CD4-positive, alpha-beta T cell treated with Interleukin-17A for 1 hour (primary cell): ENCODE results near the gene ZNF280B.
"Not testable (repeated sequence)": the region's sequence is repeated elsewhere in the genome, so short reads cannot be mapped to it uniquely, and the experiment has no call there.

ENCODE experiments used
- DNase-seq: peaks from one replicate; pipeline ENCODE4 v3.0.0-alpha.2; 2020

ZNF280B gene

GRCh38 chr22:22534604-22535415, 26.3 kb upstream of the ZNF280B start:
- no peak for DNase-seq

DNA sequence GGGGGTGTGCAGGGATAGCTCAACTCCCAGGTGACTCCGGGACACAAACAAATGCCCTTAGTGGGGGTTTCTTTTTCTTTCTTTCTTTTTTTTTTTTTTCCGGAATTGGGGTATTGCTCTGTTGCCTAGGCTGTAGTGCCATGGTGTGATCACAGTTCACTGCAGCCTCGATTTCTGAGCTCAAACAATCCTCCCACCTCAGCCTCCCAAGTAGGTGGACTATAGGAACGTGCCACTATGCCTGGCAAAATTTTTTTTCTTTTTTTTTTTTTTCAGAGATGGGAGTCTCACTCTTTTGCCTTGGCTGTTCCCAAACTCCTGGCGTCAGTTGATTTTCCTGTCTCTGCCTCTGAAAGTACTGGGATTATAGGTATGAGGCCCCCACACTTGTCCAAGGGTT, 25.3 kb upstream of the ZNF280B start:
- DNase-seq = no peak

DNA sequence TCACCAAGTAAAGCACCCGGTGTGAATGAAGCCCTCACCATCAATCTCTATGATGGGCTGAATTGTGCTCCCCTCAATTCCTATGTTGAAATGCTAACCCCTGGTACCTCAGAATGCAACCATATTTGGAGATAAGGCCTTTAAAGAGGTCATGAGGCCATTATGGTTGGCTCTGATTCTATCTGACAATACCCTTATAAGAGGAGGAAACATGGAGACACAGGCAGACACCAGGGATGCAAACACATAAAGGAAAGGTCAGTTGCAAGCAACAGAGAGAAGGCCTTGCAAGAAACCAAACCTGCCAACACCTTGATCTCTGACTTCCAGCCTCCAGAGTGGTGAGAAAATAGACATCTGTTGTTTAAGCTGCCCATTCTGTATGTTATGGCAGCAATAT, 24.9 kb upstream of the ZNF280B start:
- DNase-seq = no peak

DNA sequence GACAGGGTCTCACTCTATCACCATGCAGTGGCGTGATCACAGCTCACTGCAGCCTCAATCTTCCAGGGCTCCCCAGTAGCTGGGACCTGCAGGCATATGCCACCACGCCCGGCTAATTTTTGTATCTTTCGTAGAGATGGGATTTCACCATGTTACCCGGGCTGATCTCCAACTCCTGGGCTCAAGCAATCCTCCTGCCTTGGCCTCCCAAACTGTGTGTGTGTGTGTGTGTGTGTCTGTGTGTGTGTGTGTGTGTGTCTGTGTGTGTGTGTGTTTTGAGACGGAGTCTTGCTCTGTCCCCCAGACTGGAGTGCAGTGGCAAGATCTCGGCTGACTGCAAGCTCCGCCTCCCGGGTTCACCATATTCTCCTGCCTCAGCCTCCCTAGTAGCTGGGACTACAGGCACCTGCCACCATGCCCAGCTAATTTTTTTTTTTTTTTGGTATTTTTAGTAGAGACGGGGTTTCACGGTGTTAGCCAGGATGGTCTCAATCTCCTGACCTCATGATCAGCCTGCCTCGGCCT, 24.1 kb upstream of the ZNF280B start:
- not testable (repeated sequence) for DNase-seq

DNA sequence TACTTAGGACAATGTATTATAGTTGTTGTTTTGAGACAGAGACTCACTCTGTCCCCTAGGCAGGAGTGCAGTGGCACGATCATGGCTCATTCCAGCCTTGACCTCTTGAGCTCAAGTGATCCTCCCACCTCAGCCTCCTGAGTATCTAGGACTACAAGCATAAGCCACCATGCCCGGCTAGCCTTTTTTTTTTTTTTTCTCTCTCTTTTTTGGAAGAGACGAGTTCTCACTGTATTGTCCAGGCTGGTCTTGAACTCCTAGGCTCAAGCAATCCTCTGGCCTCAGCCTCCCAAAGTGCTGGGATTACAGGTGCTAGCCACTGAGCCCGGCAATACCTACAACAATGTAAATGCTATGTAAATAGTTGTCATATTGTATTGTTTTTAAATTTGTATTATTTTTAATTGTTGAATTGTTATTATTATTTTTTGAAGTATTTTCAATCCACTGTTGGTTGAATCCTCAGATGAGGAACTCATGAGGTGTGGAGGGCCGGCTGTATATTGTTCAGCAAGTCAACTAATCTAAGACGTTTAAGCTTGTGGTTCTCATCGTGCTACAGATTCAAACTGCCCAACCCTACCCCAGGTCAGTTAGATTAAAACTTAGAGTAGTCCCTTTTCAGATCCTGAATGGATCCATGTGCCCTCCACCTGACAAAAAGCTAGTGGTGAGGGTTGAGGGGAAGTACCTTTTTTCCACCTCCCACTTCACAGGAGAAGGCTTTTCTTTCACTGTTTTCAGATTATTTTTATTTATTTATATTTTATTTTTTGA, 23.4 kb upstream of the ZNF280B start:
- no peak for DNase-seq

GRCh38 chr22:22528780-22529179, 20.2 kb upstream of the ZNF280B start:
- DNase-seq = no peak

DNA sequence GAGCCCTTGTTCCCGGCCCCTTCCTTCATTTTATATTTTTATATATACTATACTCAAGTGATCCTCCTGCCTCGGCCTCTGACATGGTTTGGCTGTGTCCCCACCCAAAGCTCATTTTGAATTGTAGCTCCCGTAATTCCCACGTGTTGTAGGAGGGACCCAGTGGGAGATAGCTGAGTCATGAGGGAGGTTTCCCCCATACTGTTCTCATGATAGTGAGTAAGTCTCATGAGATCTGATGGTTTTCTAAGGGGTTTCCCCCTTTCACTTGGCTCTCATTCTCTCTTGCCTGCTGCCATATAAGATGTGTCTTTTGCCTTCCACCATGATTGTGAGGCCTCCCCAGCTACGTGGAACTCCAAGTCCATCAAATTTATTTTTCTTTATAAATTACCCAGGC, 18.8 kb upstream of the ZNF280B start:
- DNase-seq = no peak

DNA sequence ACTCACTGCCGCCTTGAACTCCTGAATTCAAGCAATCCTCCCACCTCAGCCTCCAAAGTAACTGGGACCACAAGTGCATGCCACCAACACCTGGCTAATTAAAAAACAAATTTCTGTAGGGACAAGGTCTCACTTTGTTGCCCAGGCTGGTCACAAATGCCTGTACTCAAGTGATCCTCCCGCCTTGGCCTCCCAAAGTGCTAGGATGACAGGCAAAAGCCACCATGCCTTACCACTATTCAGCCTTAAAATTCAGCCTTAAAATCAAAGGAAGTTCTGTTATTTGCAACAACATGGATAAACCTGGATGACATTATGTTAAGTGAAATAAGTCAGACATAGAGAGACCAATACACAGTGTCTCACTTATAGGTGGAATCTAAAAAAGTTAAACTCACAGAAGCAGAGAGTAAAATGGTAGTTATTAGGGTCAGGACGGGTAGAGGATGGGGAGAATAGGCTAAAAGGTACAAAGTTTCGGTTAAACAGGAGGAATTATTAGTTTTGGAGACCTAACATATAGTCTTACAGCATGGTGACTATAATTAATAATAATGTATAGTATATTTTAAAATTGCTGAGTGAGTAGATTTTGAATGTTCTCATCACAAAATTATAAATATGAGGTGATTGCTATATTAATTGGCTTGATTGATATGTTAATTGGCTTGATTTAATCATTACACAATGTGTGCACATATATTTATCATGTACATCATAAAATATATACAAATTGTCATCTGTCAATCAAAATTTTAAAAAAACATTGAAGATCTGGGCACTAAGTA, 17.8 kb upstream of the ZNF280B start:
- DNase-seq = no peak

GRCh38 chr22:22523494-22523893, 15.0 kb upstream of the ZNF280B start:
- no peak for DNase-seq

DNA sequence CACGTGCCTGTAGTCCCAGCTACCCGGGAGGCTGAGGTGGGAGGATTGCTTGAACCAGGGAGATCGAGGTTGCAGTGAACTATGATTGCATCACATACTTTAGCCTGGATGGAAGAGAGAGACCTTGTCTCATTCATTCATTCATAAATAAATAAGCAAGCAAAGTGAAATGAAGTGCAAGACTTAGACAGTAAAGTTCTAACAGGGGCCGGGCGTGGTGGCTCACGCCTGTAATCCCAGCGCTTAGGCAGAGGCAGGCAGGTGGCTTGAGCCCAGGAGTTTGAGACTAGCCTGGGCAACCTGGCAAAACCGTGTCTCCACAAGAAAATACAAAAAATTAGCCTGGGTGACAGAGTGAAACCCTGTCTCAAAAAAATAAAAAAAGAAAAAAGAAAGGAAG, 13.1 kb upstream of the ZNF280B start:
- DNase-seq = no peak

DNA sequence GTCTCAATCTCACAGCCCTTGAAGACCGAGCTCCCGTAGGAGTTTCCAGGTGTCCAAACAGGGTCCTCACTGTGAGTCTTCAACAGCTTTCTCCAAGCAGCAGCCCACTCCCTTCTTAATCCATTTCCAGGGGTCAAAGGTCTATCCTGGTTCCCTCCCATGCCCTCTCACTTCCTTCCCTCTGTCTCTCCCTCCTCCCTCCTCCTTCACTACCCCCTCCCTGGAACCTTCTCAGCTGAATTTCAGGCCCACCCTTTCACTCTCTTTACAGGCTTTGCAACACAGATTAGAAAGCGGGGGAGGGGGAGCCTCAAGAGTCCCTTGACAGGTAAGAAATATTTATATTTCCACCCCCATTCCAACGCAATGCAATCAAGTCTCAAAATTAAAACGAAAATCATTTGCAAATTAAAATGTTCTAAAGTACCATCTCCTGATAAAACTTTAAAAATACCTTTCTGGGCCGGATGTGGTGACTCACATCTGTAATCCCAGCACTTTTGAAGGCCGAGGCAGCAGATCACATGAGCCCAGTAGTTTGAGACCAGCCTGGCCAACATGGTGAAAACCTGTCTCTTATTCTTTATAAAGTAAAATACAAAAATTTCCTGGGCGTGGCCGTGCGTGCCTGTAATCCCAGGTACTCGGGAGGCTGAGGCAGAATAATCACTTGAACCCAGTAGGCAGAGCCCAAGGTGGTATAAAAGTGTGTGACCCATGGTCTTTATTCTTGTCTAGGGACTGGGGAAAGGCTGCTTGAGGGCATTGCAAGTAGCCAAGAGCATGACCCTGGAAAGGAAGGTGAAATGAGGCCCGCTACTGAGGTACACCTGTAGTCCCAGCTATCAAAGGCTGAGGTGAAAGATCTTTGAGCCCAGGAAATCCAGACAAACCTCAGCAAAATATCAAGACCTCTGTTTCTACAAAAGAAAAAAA, 12.4 kb upstream of the ZNF280B start:
- DNase-seq = no peak

GRCh38 chr22:22520020-22520656, 11.6 kb upstream of the ZNF280B start, which contains the start of gene ZNF280A:
ZNF280A (minus strand) TSS chr22:22520270; CDS start chr22:22515630, 4,640 bp downstream.
- DNase-seq = no peak

DNA sequence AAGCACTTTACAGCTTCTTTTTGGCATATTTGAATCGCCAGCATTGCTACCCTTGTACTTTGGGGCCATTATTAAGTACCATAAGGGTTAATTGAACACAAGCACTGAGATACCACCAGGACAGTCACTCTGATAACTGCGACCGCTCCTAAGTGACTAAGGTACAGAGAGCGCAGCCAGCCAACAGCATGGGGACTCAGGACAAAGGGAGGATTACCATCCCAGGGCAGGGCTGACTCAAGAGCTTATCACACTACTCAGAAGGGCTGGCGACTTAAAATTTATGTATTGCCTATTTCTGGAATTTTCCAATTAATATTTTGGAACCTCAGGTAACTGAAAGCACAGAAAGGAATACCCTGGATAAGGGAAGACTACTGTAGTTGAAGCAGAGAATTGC, 11.0 kb upstream of the ZNF280B start:
- no peak for DNase-seq

DNA sequence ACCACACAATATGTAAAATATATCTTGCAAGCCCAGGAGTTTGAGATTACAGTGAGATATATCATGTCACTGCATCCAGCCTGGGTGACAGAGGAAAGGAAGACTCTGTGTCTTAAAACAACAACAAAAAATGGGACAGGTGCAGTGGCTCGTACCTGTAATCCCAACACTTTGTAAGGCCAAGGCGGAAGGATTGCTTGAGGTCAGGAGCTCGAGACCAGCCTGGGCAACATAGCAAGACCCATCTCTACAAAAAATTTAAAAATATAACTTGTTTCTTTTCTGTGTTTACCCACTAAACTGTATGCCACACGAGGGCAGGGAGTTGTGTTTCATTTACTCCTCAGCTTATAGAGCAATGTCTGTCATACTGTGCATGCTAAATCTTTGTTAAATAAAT, 8.4 kb upstream of the ZNF280B start:
- no peak for DNase-seq

- DNase-seq = no peak
Measured at GRCh38 chr22:22515890-22516289, 7.3 kb upstream of the ZNF280B start.

DNA sequence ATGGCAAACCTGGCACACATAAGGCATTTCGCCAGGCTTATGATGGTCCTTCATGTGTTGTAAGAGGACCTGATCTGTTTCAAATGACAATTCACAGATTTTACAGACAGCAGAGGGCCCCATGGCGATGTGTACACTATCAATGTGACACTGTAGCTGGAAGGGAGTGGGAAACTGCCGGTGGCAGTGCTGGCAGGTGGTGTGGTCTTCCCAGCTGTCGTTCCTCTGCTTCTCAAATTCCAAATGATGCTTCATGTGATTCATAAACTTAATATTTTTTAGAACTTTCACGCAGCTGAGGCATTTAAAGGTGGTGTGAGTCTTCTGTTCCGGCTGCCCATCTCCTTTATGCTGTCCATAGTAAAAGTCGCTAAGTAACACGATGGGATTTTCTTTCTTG, 5.9 kb upstream of the ZNF280B start:
- not testable (repeated sequence) for DNase-seq

GRCh38 chr22:22513619-22514018, 5.1 kb upstream of the ZNF280B start:
- DNase-seq = no peak

DNA sequence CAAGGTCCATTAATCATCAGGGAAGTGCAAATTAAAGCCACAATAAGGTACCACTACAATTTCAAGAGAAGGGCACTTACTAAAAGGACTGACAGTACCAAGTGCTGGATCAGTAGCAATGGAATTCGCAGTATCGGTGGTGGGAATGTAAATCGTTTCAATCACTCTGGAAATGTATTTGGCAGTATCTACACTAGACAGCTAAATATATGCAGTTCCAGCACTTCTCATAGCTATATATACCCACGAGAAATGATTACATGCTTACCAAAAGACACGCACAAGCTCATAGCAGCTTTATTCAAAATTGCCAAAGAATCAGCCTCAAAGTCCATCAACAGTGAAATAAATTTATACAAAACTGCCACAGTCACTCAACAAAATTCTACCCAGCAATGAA, 4.4 kb upstream of the ZNF280B start:
- no peak for DNase-seq

DNA sequence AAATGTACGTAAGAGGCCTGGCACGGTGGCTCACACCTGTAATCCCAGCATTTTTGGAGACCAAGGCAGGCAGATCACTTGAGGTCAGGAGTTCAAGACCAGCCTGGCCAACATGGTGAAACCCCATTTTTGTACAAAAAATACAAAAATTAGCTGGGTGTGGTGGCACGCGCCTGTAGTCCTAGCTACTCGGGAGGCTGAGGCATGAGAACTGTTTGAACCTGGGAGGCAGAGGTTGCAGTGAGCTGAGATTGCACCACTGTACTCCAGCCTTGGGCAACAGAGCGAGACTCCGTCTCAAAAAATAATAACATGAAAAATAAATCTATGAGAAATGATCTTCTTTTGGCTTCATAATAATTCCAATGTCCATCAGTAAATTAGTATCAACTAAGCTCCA, 2.3 kb upstream of the ZNF280B start:
- DNase-seq = not testable (repeated sequence)

- DNase-seq = not testable (repeated sequence)
Measured at GRCh38 chr22:22509912-22510311, 1.4 kb upstream of the ZNF280B start.

DNA sequence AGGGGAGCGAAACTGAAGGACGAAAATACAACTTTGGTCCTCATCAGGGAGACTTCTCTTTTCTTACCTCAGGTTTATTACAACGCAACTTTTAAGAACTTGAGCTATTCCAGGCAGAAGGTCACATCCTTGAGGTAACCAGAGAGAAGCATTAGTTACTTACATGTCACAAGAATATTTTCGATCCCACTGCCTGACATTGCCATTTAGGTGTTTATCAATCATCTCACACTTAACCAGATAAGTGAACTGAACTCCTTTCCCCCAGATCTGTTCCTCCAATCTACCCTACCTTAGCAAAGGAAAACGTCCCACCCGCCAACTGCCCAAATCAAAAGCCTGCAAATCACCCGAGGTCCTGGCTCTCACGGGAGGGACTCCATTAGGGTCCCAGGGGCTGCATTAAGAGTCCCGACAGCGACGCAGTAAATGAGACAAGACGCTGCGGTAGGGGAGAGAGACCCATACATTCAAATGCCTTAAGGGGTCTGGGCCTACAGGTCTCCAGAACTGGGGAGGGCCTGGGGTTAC, 734 bp downstream of the ZNF280B start:
- DNase-seq = no peak
